Ishikawa (cell line): ENCODE measurements around the gene TUSC1.

Experiments
- CEBPB ChIP-seq: IDR thresholded peaks from 2 replicates; pipeline ENCODE4 v1.6.1; 2012
- CREB1 ChIP-seq: IDR thresholded peaks from 2 replicates; pipeline ENCODE4 v1.6.1; 2012; ENCODE audit warnings: low read depth
- EGR1 ChIP-seq: IDR thresholded peaks from 2 replicates; pipeline ENCODE4 v1.6.1; 2012
- EP300 ChIP-seq: IDR thresholded peaks from 2 replicates; pipeline ENCODE4 v1.6.1; 2012; ENCODE audit warnings: borderline replicate concordance
- FOXM1 ChIP-seq: IDR thresholded peaks from 2 replicates; pipeline ENCODE4 v1.6.1; 2012; ENCODE audit warnings: low read depth, borderline replicate concordance
- MAX ChIP-seq: IDR thresholded peaks from 2 replicates; pipeline ENCODE4 v1.6.1; 2012
- NFIC ChIP-seq: IDR thresholded peaks from 2 replicates; pipeline ENCODE4 v1.6.1; 2012
- RAD21 ChIP-seq: IDR thresholded peaks from 2 replicates; pipeline ENCODE4 v1.6.1; 2012; ENCODE audit warnings: low read depth
- REST ChIP-seq: IDR thresholded peaks from 2 replicates; pipeline ENCODE4 v1.6.1; 2012; ENCODE audit warnings: low read depth, mild to moderate bottlenecking
- TAF1 ChIP-seq: IDR thresholded peaks from 2 replicates; pipeline ENCODE4 v1.6.1; 2012; ENCODE audit warnings: low read depth, mild to moderate bottlenecking
- TCF12 ChIP-seq: IDR thresholded peaks from 2 replicates; pipeline ENCODE4 v1.6.1; 2012; ENCODE audit warnings: low read depth
- TEAD4 ChIP-seq: IDR thresholded peaks from 2 replicates; pipeline ENCODE4 v1.6.1; 2012
- USF1 ChIP-seq: IDR thresholded peaks from 2 replicates; pipeline ENCODE4 v1.6.1; 2012
- YY1 ChIP-seq: IDR thresholded peaks from 2 replicates; pipeline ENCODE4 v1.6.1; 2012; ENCODE audit warnings: low read depth
- ZBTB7A ChIP-seq: IDR thresholded peaks from 2 replicates; pipeline ENCODE4 v1.6.1; 2012; ENCODE audit warnings: low read depth

The TUSC1 gene

GRCh38 chr9:25677301-25678146 lies 720 bp downstream of the TUSC1 start:
- TF ChIP-seq EP300 (no peak), FOXM1 (no peak), TAF1 (peak; percentile 90), MAX (peak; percentile 85), TCF12 (0 out of 2 replicates have a peak, but pooled peaks have one; percentile 7), NFIC (no peak), YY1 (no peak)

- TF ChIP-seq USF1, result no peak
- TF ChIP-seq FOXM1, result no peak
- TF ChIP-seq MAX, result no peak
- no peak for TF ChIP-seq CEBPB
- no peak for TF ChIP-seq TCF12
- TF ChIP-seq TEAD4, result no peak
- no peak for TF ChIP-seq NFIC
- TF ChIP-seq YY1, result no peak
- TF ChIP-seq TAF1, result no peak
- no peak for TF ChIP-seq ZBTB7A
- no peak for TF ChIP-seq REST
- TF ChIP-seq EP300, result no peak
- TF ChIP-seq EGR1, result no peak
- no peak for TF ChIP-seq RAD21
These were observed 19.7 kb downstream of the TUSC1 start for GRCh38 chr9:25658571-25658970.

GRCh38 chr9:25654417-25654816 lies 23.8 kb downstream of the TUSC1 start:
- TF ChIP-seq CEBPB, result no peak
- no peak for TF ChIP-seq EGR1
- no peak for TF ChIP-seq NFIC
- TF ChIP-seq TAF1, result no peak
- no peak for TF ChIP-seq USF1
- TF ChIP-seq EP300, result no peak
- no peak for TF ChIP-seq FOXM1
- no peak for TF ChIP-seq MAX
- no peak for TF ChIP-seq TEAD4
- TF ChIP-seq YY1, result no peak
- no peak for TF ChIP-seq RAD21
- TF ChIP-seq CREB1, result no peak
- no peak for TF ChIP-seq REST
- no peak for TF ChIP-seq TCF12
- no peak for TF ChIP-seq ZBTB7A

GRCh38 chr9:25648116-25648515 lies 30.1 kb downstream of the TUSC1 start:
- TF ChIP-seq RAD21 (no peak), ZBTB7A (no peak), NFIC (no peak), TAF1 (no peak), CREB1 (no peak), YY1 (no peak), TCF12 (no peak), FOXM1 (no peak), CEBPB (no peak), USF1 (no peak)

GRCh38 chr9:25636026-25636425 lies 42.2 kb downstream of the TUSC1 start:
- TF ChIP-seq TEAD4 (no peak), CREB1 (no peak), CEBPB (no peak), TCF12 (no peak), RAD21 (no peak), EGR1 (no peak), REST (no peak), ZBTB7A (no peak)
